CD14-positive monocyte (primary cell): Measurements from ENCODE around the gene SUSD6. TPM values are rescaled to one million over a fixed set of nuclear protein-coding genes. Genes with fewer than 3 reads are reported as not detected.

ENCODE experiments used
- DNase-seq, 3 donors: peaks; one replicate each; pipeline ENCODE4 v3.0.0-alpha.2; 2011 to 2022
- H2AFZ ChIP-seq: 2 replicates; pipeline ENCODE4 v1.6.0; 2012; ENCODE audit warnings: mild to moderate bottlenecking, low read depth, low read length, inconsistent platforms; ENCODE audit not compliant: insufficient read depth, poor library complexity, severe bottlenecking
- H3K27ac ChIP-seq, 2 donors: 1 replicate in 1 of 2; 2 replicates in 1 of 2; pipeline ENCODE4 v1.5.1; 2012 to 2013; ENCODE audit warnings: low read length in 2 of 2, control low read depth in 1 of 2, inconsistent platforms in 1 of 2, low read depth in 1 of 2, mild to moderate bottlenecking in 1 of 2
- H3K27me3 ChIP-seq, 2 donors: one replicate each; pipeline versions ENCODE4 v1.6.0 to v1.6.1; 2011 to 2013; ENCODE audit warnings: low read length in 2 of 2; ENCODE audit not compliant: control insufficient read depth in 2 of 2, insufficient read depth in 2 of 2
- H3K36me3 ChIP-seq, 2 donors: replicated peaks in 1 of 2; 1 replicate in 1 of 2; 2 replicates in 1 of 2; pipeline versions ENCODE4 v1.5.1 to v1.6.1; 2012 to 2013; ENCODE audit warnings: low read length in 2 of 2, control low read depth in 1 of 2, inconsistent platforms in 1 of 2, mild to moderate bottlenecking in 1 of 2; ENCODE audit not compliant: insufficient read depth in 2 of 2, control insufficient read depth in 1 of 2
- H3K4me1 ChIP-seq, 2 donors: 1 replicate in 1 of 2; 2 replicates in 1 of 2; pipeline versions ENCODE4 v1.5.1 to v1.6.1; 2012 to 2013; ENCODE audit warnings: low read length in 2 of 2, control low read depth in 1 of 2, inconsistent platforms in 1 of 2, mild to moderate bottlenecking in 1 of 2, moderate library complexity in 1 of 2; ENCODE audit not compliant: insufficient read depth in 2 of 2, control insufficient read depth in 1 of 2
- H3K4me2 ChIP-seq: replicated peaks from 2 replicates; pipeline ENCODE3; 2012; ENCODE audit warnings: low read length, moderate library complexity, mild to moderate bottlenecking; ENCODE audit not compliant: poor library complexity, severe bottlenecking; ENCODE audit errors: extremely low read depth
- H3K4me3 ChIP-seq, 3 experiments: fragments of 200-600 bp in 1 of 3; sonication (generic) in 1 of 3; replicated peaks in 1 of 3; 1 replicate in 2 of 3; 2 replicates in 1 of 3; pipeline ENCODE4 v1.5.1; 2011 to 2013; ENCODE audit warnings: low read length in 3 of 3, mild to moderate bottlenecking in 3 of 3, control low read depth in 2 of 3, low read depth in 2 of 3, inconsistent platforms in 1 of 3, moderate library complexity in 1 of 3
- H3K79me2 ChIP-seq: 2 replicates; pipeline ENCODE4 v1.6.0; 2012; ENCODE audit warnings: mild to moderate bottlenecking, control low read depth, inconsistent platforms, low read length, moderate library complexity; ENCODE audit not compliant: insufficient read depth
- H3K9ac ChIP-seq: 2 replicates; pipeline ENCODE4 v1.6.0; 2017; ENCODE audit warnings: low read length, mild to moderate bottlenecking; ENCODE audit not compliant: insufficient read depth, poor library complexity, severe bottlenecking
- H3K9me3 ChIP-seq, 2 donors: replicated peaks in 1 of 2; 1 replicate in 1 of 2; 2 replicates in 1 of 2; pipeline versions ENCODE4 v1.5.1 to v1.6.1; 2012 to 2013; ENCODE audit warnings: low read length in 2 of 2, control low read depth in 1 of 2; ENCODE audit not compliant: control insufficient read depth in 1 of 2, insufficient read depth in 1 of 2
- H4K20me1 ChIP-seq: 2 replicates; pipeline ENCODE4 v1.6.0; 2012; ENCODE audit warnings: mild to moderate bottlenecking, low read length, control low read depth, moderate library complexity; ENCODE audit not compliant: insufficient read depth
- H3K27ac Mint-ChIP-seq, 7 donors: one replicate each; pipeline ENCODE4 v1.8.0; 2020; ENCODE audit warnings: mild to moderate bottlenecking in 7 of 7, mixed read lengths in 7 of 7, moderate library complexity in 6 of 7, inconsistent platforms in 2 of 7
- H3K27me3 Mint-ChIP-seq, 3 donors: one replicate each; pipeline ENCODE4 v1.8.0; 2021 to 2022; ENCODE audit warnings: low read depth in 3 of 3, mild to moderate bottlenecking in 3 of 3, mixed read lengths in 3 of 3, moderate library complexity in 3 of 3, inconsistent platforms in 1 of 3
- H3K36me3 Mint-ChIP-seq, 2 donors: one replicate each; pipeline ENCODE4 v1.8.0; 2020; ENCODE audit warnings: mixed read lengths in 2 of 2, inconsistent platforms in 1 of 2, mild to moderate bottlenecking in 1 of 2
- H3K4me1 Mint-ChIP-seq: one replicate; pipeline ENCODE4 v1.8.0; 2020; ENCODE audit warnings: mild to moderate bottlenecking, mixed read lengths
- H3K4me3 Mint-ChIP-seq, 2 donors: one replicate each; pipeline ENCODE4 v1.8.0; 2020; ENCODE audit warnings: mild to moderate bottlenecking in 2 of 2, mixed read lengths in 2 of 2, moderate library complexity in 1 of 2
- H3K9me3 Mint-ChIP-seq, 7 donors: one replicate each; pipeline ENCODE4 v1.8.0; 2020 to 2022; ENCODE audit warnings: mixed read lengths in 7 of 7, mild to moderate bottlenecking in 6 of 7, moderate library complexity in 6 of 7, inconsistent platforms in 2 of 7
- WGBS: methylation state at CpG from one replicate; pipeline ENCODE4 v1.1.5; 2013; ENCODE audit warnings: missing lambda C conversion rate; ENCODE audit not compliant: insufficient coverage; 5-methylcytosine and 5-hydroxymethylcytosine counted together
- intact Hi-C, 2 donors: fragments of 100-400 bp; cut with micrococcal nuclease; formaldehyde crosslinking; loops; one replicate each; pipeline versions ENCODE4 v1.15.0 to v1.15.1; 2023
- polyA plus RNA-seq, 3 donors: library from polyadenylated mRNA; depleted of rRNA in 1 of 3; unstranded in 2 of 3; stranded (reverse) in 1 of 3; fragments of 300-500 nt in 2 of 3; fragments of >200 nt in 1 of 3; fragmentation: Illumina TruSeq in 2 of 3; gene quantifications; 1 replicate in 2 of 3; 2 replicates in 1 of 3; pipeline ENCODE4 v1.2.3, GENCODE V29; 2012 to 2021
- TF ChIP-seq, protein P1 (sequence below): fragments of 200-600 bp; IDR thresholded peaks from one replicate; pipeline ENCODE4 v1.8.0; 2022; ENCODE audit warnings: antibody characterized with exemption, mild to moderate bottlenecking

The SUSD6 gene
- polyA plus RNA-seq, 3 donors, result 17.3 to 81.8 (median 30.1) TPM

DNA sequence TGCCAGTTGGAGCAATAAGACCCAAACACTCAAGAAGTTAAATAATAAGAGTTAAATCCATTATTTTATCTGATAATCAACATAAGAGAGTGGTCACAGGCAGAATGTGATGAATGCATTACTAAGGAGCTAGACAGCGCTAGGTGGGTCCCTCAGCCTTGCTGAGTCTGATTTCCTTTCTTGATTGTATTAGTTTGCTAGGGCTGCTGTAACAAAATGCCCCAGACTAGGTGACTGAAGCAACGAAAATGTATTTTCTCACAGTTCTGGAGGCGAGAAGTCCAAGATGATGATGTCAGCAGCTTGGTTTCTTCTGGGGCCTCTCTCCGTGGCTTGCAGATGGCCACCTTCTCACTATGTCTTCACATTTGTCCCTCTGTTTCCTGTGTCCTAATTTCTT lies 28.6 kb upstream of the SUSD6 start:
- Mint-ChIP-seq H3K4me3 (no peak overlapping the region), H3K9me3 (peaks cover 3 to 7% (median 4%) of the 10 kb centered on the region in 7 donors), H3K27me3 (peaks cover 12 to 22% (median 13%) of the 10 kb centered on the region in 3 donors), H3K27ac (no peak overlapping the region), H3K4me1 (peaks cover 23% of the 10 kb centered on the region), H3K36me3 (no peaks in the 10 kb centered on the region)
- no peak overlapping the region for H3K4me2 ChIP-seq
- H3K27ac ChIP-seq, result no peak overlapping the region
- peaks cover 0 to 7% of the 10 kb centered on the region in 2 donors for H3K9me3 ChIP-seq
- H3K9ac ChIP-seq, result no peak overlapping the region
- no peak overlapping the region for H3K4me3 ChIP-seq
- H3K4me1 ChIP-seq, result peaks cover 4 to 7% of the 10 kb centered on the region in 2 donors
- H2AFZ ChIP-seq, result no peak overlapping the region
- H3K79me2 ChIP-seq, result no peaks in the 10 kb centered on the region
- intact Hi-C loops, result loop anchor here in 1 of 2 donors (10.0 kb wide), 1 partner anchor 442 kb away; no protein-coding TSS in a partner anchor
- no peaks in the 10 kb centered on the region for H4K20me1 ChIP-seq
- no peaks in the 10 kb centered on the region for H3K36me3 ChIP-seq
- peaks cover 0 to 6% of the 10 kb centered on the region in 2 donors for H3K27me3 ChIP-seq
- TF ChIP-seq, protein P1, sequence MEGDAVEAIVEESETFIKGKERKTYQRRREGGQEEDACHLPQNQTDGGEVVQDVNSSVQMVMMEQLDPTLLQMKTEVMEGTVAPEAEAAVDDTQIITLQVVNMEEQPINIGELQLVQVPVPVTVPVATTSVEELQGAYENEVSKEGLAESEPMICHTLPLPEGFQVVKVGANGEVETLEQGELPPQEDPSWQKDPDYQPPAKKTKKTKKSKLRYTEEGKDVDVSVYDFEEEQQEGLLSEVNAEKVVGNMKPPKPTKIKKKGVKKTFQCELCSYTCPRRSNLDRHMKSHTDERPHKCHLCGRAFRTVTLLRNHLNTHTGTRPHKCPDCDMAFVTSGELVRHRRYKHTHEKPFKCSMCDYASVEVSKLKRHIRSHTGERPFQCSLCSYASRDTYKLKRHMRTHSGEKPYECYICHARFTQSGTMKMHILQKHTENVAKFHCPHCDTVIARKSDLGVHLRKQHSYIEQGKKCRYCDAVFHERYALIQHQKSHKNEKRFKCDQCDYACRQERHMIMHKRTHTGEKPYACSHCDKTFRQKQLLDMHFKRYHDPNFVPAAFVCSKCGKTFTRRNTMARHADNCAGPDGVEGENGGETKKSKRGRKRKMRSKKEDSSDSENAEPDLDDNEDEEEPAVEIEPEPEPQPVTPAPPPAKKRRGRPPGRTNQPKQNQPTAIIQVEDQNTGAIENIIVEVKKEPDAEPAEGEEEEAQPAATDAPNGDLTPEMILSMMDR, result no peak
- 81% methylated on average over 4 of the region's 4 CpGs for WGBS
- DNase-seq, result no peak

DNA sequence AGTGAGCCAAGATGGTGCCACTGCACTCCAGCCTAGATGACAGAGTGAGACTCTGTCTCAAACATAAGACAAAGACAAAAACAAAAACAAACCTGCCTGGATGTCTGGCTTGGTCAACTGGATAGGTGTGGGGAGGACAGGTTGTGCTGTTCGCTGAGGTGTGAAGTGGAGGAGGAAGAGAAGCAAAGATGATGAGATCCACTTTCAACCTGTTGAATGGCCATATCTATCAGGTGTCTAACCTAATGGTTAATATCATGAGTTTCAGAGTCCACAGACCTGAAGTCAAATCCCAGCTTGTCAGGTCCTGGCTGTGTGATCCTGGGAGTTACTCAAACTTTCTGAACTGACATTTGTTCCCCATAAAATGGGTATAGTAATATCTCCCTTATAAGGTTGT lies 27.0 kb upstream of the SUSD6 start:
- DNase-seq, result no peak
- Histone ChIP-seq H3K4me2 (no peak overlapping the region), H3K27me3 (no peaks in the 10 kb centered on the region), H3K27ac (no peak overlapping the region), H3K9me3 (peaks cover 0 to 7% of the 10 kb centered on the region in 2 donors), H4K20me1 (no peaks in the 10 kb centered on the region), H2AFZ (no peak overlapping the region), H3K79me2 (no peaks in the 10 kb centered on the region), H3K9ac (no peak overlapping the region), H3K36me3 (no peaks in the 10 kb centered on the region), H3K4me1 (peaks cover 4 to 7% of the 10 kb centered on the region in 2 donors), H3K4me3 (no peak overlapping the region)
- peaks cover 23% of the 10 kb centered on the region for H3K4me1 Mint-ChIP-seq
- peaks cover 4 to 10% (median 7%) of the 10 kb centered on the region in 3 donors for H3K27me3 Mint-ChIP-seq
- TF ChIP-seq, protein P1, result no peak
- intact Hi-C loops, result loop anchor here in 1 of 2 donors (10.0 kb wide), 1 partner anchor 440 kb away; no protein-coding TSS in a partner anchor
- no peaks in the 10 kb centered on the region for H3K36me3 Mint-ChIP-seq
- no peak overlapping the region for H3K4me3 Mint-ChIP-seq
- no peak overlapping the region for H3K27ac Mint-ChIP-seq
- WGBS, result no CpG with 5 or more reads among the region's 1 CpG
- H3K9me3 Mint-ChIP-seq, result peaks cover 3 to 7% (median 4%) of the 10 kb centered on the region in 7 donors
